Neuron (in vitro differentiated cells): Measurements from ENCODE around the gene ZAP70.
"Not testable (repeated sequence)": the region's sequence is repeated elsewhere in the genome, so short reads cannot be mapped to it uniquely, and the experiment has no call there.

Source experiments
- H2AFZ ChIP-seq: one replicate; pipeline ENCODE4 v1.6.1; 2013; ENCODE audit warnings: low read depth, mild to moderate bottlenecking, inconsistent platforms, low read length, moderate library complexity
- H3K27me3 ChIP-seq: one replicate; pipeline ENCODE4 v1.6.1; 2013; ENCODE audit warnings: low read length; ENCODE audit not compliant: insufficient read depth
- H3K36me3 ChIP-seq: one replicate; pipeline ENCODE4 v1.6.1; 2013; ENCODE audit warnings: low read length; ENCODE audit not compliant: insufficient read depth
- H3K4me1 ChIP-seq: one replicate; pipeline ENCODE4 v1.6.1; 2013; ENCODE audit warnings: low read length; ENCODE audit not compliant: insufficient read depth
- H3K4me3 ChIP-seq: 2 replicates; pipeline ENCODE4 v1.5.1; 2013; ENCODE audit warnings: mild to moderate bottlenecking, low read length, moderate library complexity
- H3K9me3 ChIP-seq: one replicate; pipeline ENCODE4 v1.6.1; 2013; ENCODE audit warnings: low read length

Gene ZAP70

DNA sequence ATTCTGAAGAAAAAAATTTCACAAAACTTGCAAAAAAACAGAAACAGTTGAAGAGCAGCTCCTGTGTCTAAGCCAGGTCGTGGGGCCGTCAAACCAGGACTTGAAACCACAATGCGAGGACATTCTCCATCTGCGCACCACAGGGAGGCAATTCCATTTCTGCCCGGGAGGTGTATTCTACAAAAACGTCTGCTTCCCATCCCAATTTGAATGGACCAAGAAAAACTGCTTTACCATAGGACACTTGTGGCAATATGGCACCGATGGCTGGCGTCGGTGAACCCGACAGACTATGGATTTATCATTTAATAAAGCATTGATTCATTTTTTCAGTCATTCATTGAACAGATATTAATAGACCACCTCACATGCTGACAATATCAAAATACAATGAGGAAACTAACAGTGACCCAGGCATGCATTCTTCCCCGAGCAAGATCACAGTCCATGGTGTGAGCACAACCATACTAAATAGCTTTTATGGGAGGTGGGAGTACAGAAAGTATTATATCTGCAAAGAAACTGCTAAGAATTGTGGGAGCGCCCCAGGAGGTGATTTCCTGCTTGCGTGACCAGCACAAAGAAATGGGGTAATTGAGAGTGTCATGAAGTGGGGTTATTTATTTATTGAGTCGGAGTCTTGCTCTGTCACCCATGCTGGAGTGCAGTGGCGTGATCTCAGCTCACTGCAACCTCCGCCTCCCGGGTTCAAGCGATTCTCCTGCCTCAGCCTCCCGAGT, 10.5 kb upstream of the ZAP70 start:
- Histone ChIP-seq H3K27me3 (no peaks in the 10 kb centered on the region), H3K9me3 (no peaks in the 10 kb centered on the region), H3K36me3 (no peaks in the 10 kb centered on the region), H2AFZ (no peak overlapping the region), H3K4me3 (no peak overlapping the region), H3K4me1 (no peaks in the 10 kb centered on the region)

DNA sequence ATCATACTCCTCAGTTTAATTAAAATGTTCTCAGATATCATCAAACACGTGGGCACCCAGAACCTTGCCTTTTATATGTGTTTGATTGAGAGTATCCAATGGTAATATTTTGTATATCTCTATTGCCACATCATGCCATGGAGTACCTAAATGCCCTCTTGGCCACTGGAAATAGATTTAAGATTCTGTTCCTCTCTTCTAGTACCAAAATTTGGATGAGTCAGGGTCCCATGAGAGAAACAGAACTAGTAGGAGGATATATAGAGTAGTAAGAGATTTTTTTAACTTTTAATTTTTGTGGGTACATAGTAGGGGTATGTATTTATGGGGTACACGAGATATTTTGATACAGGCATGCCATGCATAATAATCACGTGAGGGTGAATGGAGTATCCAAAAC, 9.6 kb upstream of the ZAP70 start:
- no peaks in the 10 kb centered on the region for H3K27me3 ChIP-seq
- H3K9me3 ChIP-seq = no peaks in the 10 kb centered on the region
- H3K4me1 ChIP-seq = no peaks in the 10 kb centered on the region
- no peak overlapping the region for H3K4me3 ChIP-seq
- no peaks in the 10 kb centered on the region for H3K36me3 ChIP-seq
- no peak overlapping the region for H2AFZ ChIP-seq

DNA sequence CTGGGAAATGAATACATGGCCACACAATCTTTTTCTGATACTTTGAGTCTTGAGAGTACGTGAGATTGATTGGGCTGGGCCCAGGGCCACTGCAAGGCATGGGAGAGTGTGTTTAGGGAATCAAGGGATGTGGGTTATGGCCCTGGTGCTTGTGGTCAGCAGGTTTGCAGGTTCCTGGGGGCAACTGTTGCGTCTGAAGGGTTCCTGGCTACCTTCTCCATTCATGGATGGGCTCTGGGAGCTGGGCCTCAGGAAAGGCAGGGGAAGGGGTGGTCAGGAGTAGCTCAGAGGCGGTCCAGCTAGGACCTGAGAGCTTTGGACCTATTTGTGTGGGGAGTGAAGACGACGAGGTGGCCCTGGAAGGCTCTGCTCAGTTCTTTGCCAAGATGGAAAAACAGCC, 8.4 kb upstream of the ZAP70 start:
- Histone ChIP-seq H3K4me1 (no peaks in the 10 kb centered on the region), H2AFZ (no peak overlapping the region), H3K36me3 (no peaks in the 10 kb centered on the region), H3K9me3 (no peaks in the 10 kb centered on the region), H3K27me3 (no peaks in the 10 kb centered on the region), H3K4me3 (no peak overlapping the region)

DNA sequence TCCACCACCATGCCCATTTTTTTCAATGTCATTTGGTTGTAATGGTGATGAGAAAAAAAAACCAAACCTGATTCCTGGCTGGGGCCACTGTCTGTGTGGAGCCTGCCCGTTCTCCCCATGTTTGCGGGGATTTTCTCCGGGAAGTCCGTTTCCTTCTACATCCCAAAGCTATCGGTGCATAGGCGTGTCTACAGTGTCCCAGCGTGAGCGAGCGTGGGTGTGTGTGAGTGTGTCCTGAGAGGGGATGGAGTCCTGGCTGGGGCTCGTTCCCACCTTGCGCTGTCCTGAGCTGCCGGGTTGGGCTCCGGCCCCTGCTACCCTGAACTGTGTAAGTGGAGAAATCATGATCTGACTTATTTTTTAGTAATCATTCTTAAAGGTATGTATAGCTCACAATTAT, 7.3 kb upstream of the ZAP70 start:
- H3K36me3 ChIP-seq = no peaks in the 10 kb centered on the region
- H2AFZ ChIP-seq = no peak overlapping the region
- H3K4me1 ChIP-seq = no peaks in the 10 kb centered on the region
- H3K4me3 ChIP-seq = no peak overlapping the region
- no peaks in the 10 kb centered on the region for H3K9me3 ChIP-seq
- H3K27me3 ChIP-seq = no peaks in the 10 kb centered on the region

DNA sequence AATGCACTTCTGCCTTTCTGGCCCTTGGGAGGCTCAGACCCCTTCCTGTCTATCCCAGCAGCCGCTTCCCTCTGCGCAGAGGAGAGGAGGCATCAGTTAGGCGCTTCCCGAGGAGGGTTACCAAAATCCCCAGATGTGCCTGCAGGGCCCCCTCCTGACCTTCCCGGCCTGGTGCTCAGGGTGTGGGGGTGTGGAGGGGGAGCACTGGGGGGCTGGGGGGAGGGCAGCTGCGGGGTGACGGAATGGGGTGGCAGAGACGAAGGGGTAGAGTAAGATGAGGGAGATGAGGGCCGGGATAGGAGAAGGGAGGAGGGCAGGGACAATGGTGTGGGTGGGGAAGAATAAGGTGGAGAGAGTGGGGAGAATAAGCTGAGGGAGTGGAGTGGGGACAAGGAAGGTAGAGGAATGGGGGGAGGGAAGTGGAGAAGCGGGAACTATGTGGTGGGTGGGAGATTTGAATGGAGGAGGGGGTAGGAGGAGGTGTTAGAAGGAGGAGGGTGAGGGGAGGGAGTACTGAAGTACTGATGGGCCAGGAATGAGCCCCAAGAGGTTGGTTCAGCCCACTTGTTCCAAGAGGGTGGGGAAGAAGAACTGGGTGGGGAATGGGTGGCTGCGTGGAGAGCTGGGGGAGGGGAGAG, 6.5 kb upstream of the ZAP70 start:
- Histone ChIP-seq H3K4me3 (no peak overlapping the region), H3K27me3 (no peaks in the 10 kb centered on the region), H3K36me3 (no peaks in the 10 kb centered on the region), H3K9me3 (no peaks in the 10 kb centered on the region), H2AFZ (no peak overlapping the region), H3K4me1 (no peaks in the 10 kb centered on the region)

DNA sequence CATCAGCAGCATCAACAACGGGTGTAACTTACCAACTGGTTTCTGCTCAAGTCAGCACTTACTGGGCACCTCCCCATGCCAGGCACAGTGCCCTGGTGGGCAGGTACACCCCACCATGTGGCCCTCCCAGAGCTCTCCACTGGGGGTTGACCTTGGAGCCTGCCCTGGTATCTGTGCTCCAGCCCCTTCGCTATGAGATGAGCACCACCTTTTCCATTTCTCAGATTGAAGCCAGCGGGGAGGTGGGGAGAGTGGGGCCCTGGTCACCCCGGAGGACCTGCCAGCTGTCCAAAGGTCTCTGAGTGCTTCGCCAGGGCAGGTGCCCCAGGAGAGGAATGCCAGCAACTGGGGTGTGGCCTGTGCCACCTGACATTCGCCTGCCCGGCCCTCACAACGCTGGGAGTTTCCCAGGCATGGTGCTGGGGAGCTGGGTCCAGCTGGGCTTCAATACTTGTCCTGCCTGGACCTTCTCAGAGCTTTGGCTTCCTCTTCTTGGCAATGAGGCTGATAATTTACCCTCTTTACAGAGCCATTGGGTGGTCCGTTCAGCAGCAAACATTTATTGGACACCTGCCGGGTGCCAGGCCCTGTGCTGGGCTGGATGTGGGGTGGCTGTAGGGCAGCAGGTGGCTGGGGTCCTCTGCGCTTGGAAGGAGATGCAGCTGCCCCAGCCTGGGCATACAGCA, 5.9 kb upstream of the ZAP70 start:
- no peak overlapping the region for H3K4me3 ChIP-seq
- no peaks in the 10 kb centered on the region for H3K36me3 ChIP-seq
- H3K27me3 ChIP-seq = no peaks in the 10 kb centered on the region
- H2AFZ ChIP-seq = no peak overlapping the region
- H3K4me1 ChIP-seq = no peaks in the 10 kb centered on the region
- no peaks in the 10 kb centered on the region for H3K9me3 ChIP-seq

DNA sequence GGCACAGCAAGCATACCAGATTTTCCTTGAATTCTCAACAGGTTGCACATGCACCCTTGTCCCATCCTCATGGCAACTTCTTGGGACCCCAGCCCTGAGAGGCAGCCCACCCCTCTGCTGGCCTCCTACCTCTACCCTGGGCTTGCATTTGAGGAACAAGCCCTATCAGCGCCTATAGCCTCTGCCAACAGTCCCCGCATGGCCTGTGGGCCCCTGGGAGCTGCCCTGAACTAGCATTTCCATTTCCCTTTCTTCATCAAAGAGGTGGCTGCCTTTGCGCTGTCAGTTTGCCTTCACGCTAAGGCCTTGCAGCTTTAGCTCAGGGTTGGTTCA, 5.4 kb upstream of the ZAP70 start:
- Histone ChIP-seq H2AFZ (no peak overlapping the region), H3K27me3 (no peaks in the 10 kb centered on the region), H3K9me3 (no peaks in the 10 kb centered on the region), H3K4me1 (no peaks in the 10 kb centered on the region), H3K36me3 (no peaks in the 10 kb centered on the region), H3K4me3 (no peak overlapping the region)

DNA sequence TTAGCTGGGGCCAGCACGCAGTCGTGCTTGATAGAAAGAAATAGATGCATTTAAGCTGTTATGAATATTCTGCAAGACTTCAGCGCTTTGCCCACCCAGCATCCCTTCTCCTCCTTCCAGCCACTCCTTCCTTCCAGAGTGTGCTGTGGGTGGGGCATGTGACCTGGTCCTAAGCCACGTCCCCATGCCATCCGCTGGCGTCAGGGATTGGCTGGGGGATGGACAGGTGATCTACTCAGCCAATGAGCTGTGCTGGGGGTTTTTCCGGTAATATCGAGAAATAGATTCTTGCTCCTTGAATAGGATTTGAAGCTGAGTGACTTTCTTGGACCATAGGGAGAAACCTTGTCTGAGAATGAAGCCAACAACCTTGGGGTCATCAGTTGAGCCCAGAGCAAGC, 4.8 kb upstream of the ZAP70 start:
- H3K9me3 ChIP-seq = no peaks in the 10 kb centered on the region
- no peak overlapping the region for H2AFZ ChIP-seq
- H3K4me1 ChIP-seq = no peaks in the 10 kb centered on the region
- no peaks in the 10 kb centered on the region for H3K36me3 ChIP-seq
- no peaks in the 10 kb centered on the region for H3K27me3 ChIP-seq
- H3K4me3 ChIP-seq = no peak overlapping the region

DNA sequence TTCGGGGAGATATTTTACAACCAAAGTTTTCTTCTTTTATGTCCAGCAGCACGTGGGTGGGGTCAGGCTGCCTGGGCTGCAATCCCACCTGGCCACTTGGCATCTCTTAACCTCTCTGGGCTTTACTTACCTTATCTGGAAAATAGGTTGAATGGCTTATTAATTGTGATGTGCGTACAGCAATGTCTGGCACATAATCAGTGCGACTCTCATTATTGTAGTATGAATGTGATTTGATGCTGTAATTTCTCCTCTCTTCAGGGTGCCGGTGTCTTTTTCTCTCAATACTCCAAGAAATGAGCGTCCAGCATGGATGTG, 2.0 kb upstream of the ZAP70 start:
- no peaks in the 10 kb centered on the region for H3K27me3 ChIP-seq
- H2AFZ ChIP-seq = no peak overlapping the region
- no peaks in the 10 kb centered on the region for H3K4me1 ChIP-seq
- H3K4me3 ChIP-seq = no peak overlapping the region
- no peaks in the 10 kb centered on the region for H3K36me3 ChIP-seq
- no peaks in the 10 kb centered on the region for H3K9me3 ChIP-seq

DNA sequence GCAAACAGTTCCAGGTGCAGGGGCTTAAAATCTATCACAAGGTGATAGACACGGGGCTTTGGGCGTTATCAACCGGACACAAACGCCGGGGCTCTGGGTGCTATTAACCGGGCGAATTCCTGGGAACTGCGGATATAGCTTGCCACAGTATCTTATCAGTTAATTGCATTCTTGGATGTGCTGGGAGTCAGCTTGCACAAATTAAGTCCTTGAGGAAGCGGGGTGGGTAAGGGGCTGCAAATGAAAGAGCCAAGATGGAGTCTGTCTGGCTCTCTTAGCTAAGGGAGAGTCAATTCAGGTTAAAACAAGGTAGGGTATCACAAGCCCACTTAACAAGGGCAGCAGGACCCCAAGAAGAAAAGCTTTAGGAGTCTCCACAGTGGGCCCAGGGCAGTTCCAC, 1.2 kb upstream of the ZAP70 start:
- H3K4me1 ChIP-seq, H3K4me3 ChIP-seq, H3K27me3 ChIP-seq, H2AFZ ChIP-seq, H3K36me3 ChIP-seq, H3K9me3 ChIP-seq: not testable (repeated sequence)

DNA sequence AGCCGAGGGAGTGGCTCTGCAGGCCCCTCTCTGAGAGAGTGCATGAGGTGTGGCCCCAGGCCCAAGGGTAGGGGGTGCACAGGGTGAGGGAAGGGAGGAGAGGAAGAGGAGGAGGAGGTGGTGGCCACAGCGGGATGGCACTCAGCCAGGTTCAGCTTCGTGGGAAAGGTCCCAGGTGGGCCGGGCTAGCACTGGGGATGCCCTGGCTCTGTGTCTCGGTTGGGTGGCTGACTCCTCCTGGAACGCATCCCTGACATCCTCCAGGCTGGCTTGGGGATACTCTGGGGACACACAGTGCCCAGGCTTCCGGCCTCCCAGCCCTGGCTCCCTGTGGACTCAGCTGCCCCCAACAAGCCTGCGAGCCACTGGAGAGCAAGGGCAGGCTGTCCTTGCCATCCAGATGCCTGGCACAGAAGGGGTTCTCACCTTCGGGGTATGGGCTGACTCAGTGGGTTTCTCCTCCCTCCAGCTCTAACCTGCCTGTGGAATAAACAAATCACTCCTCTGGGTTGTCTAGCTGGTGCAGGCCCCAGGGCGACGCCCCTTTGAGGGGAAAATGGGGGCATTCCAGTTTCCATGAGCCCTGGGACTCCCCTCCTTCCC, 582 bp upstream of the ZAP70 start:
- Histone ChIP-seq H2AFZ (no peak overlapping the region), H3K27me3 (no peaks in the 10 kb centered on the region), H3K4me1 (no peaks in the 10 kb centered on the region), H3K9me3 (no peaks in the 10 kb centered on the region), H3K36me3 (no peaks in the 10 kb centered on the region), H3K4me3 (no peak overlapping the region)

DNA sequence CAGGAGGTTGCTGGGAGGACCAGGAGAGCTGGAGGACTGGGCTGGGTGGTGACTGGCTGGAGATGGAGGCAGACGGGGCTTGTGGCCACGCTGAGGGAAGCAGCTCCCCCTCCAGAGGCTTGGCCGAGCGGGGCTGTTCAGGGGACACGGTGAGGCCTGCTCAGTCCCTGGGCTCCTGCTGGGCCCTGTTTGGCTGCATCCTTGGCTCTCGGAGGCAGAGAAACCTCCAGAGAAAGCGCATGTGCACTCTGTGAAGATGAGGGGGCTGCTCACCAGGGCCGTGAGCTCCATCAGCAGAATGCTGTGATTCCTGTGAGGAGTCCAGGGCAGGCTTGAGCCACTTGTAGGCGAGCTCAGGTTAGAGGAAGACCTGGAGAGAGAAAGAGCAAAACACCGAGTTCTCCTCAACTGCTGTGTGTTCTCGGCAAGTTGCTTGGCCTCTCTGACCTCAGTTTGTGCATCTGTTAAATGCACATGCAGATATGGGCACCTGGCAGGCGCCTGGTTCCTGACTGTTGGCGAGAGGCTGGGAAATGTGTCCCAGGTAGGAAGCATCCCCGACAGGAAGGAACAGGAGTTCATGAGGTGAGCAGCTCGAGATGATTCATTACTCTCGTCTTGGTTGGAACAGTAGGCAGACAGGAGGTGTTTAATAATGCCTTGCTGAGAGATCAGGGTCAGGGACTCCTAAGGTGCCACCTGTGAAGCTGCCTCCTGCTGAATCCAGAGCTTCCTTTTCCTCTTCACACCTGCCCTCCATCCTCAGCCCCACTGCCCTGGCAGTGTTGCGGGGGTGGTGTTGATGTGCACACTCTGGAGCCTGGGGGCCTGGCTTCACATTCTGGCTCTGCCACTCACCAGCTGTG, 941 bp downstream of the ZAP70 start:
- H3K4me3 ChIP-seq = no peak overlapping the region
- no peaks in the 10 kb centered on the region for H3K27me3 ChIP-seq
- no peak overlapping the region for H2AFZ ChIP-seq
- no peaks in the 10 kb centered on the region for H3K4me1 ChIP-seq
- no peaks in the 10 kb centered on the region for H3K36me3 ChIP-seq
- H3K9me3 ChIP-seq = no peaks in the 10 kb centered on the region
